Stimulated activated naive CD8-positive, alpha-beta T cell treated with anti-CD3 and anti-CD28 coated beads, Interleukin-15, amount 100 ng/mL, for 72 hours (primary cell): Measurements from ENCODE around the gene KIAA1217.

Experiments used
- ATAC-seq: fragments of 150-1000 bp; cut with Tn5 transposase; 2 replicates; pipeline ENCODE4 v1.10.0; 2021; ENCODE audit warnings: mild to moderate bottlenecking, moderate library complexity
- DNase-seq, 2 donors: peaks; one replicate each; pipeline ENCODE4 v3.0.0; 2021 to 2022
- H3K27ac Mint-ChIP-seq, 2 donors: one replicate each; pipeline ENCODE4 v1.8.0; 2022; ENCODE audit warnings: mild to moderate bottlenecking in 2 of 2, mixed read lengths in 2 of 2, moderate library complexity in 2 of 2
- H3K27me3 Mint-ChIP-seq: one replicate; pipeline ENCODE4 v1.8.0; 2022; ENCODE audit warnings: mixed read lengths
- H3K4me1 Mint-ChIP-seq: one replicate; pipeline ENCODE4 v1.8.0; 2022; ENCODE audit warnings: mild to moderate bottlenecking, mixed read lengths
- H3K4me3 Mint-ChIP-seq, 2 donors: one replicate each; pipeline ENCODE4 v1.8.0; 2022; ENCODE audit warnings: mild to moderate bottlenecking in 2 of 2, mixed read lengths in 2 of 2, moderate library complexity in 1 of 2
- H3K9me3 Mint-ChIP-seq, 2 donors: one replicate each; pipeline ENCODE4 v1.8.0; 2022; ENCODE audit warnings: mixed read lengths in 2 of 2

KIAA1217 gene

GRCh38 chr10:24288581-24288980 lies 79.6 kb downstream of the KIAA1217 start:
- Mint-ChIP-seq H3K4me1 (no peaks in the 10 kb centered on the region), H3K9me3 (peaks cover 10 to 13% of the 10 kb centered on the region in 2 donors), H3K27ac (no peak overlapping the region), H3K27me3 (peaks cover 8% of the 10 kb centered on the region), H3K4me3 (no peak overlapping the region)
- no peak for DNase-seq
- ATAC-seq, result no peak

GRCh38 chr10:24289235-24289634 lies 80.3 kb downstream of the KIAA1217 start:
- Mint-ChIP-seq H3K4me1 (no peaks in the 10 kb centered on the region), H3K27ac (peak overlapping the region in 1 of 2 donors; percentile 21), H3K9me3 (peaks cover 10 to 13% of the 10 kb centered on the region in 2 donors), H3K27me3 (peaks cover 8% of the 10 kb centered on the region), H3K4me3 (no peak overlapping the region)
- DNase-seq, result no peak
- no peak for ATAC-seq

GRCh38 chr10:24292304-24293293 lies 83.7 kb downstream of the KIAA1217 start:
- Mint-ChIP-seq H3K27ac (no peak overlapping the region), H3K4me1 (no peaks in the 10 kb centered on the region), H3K27me3 (peaks cover 8% of the 10 kb centered on the region), H3K9me3 (peaks cover 10 to 13% of the 10 kb centered on the region in 2 donors), H3K4me3 (no peak overlapping the region)
- ATAC-seq (no peak), DNase-seq (no peak)

- H3K4me3 Mint-ChIP-seq, result no peak overlapping the region
- ATAC-seq (peak; percentile 23), DNase-seq (no peak)
- no peak overlapping the region for H3K27ac Mint-ChIP-seq
- H3K4me1 Mint-ChIP-seq, result no peaks in the 10 kb centered on the region
- no peaks in the 10 kb centered on the region for H3K27me3 Mint-ChIP-seq
- peaks cover 0 to 6% of the 10 kb centered on the region in 2 donors for H3K9me3 Mint-ChIP-seq
These were observed 90.8 kb downstream of the KIAA1217 start for GRCh38 chr10:24299578-24300260.

- peaks cover 0 to 6% of the 10 kb centered on the region in 2 donors for H3K9me3 Mint-ChIP-seq
These were observed 94.8 kb downstream of the KIAA1217 start for GRCh38 chr10:24303522-24304310.

GRCh38 chr10:24305551-24306506 lies 96.9 kb downstream of the KIAA1217 start:
- Mint-ChIP-seq H3K4me3 (no peak overlapping the region), H3K27ac (peak overlapping the region in 1 of 2 donors; percentile 61), H3K9me3 (peaks cover 0 to 14% of the 10 kb centered on the region in 2 donors), H3K4me1 (no peaks in the 10 kb centered on the region), H3K27me3 (peaks cover 15% of the 10 kb centered on the region)
- DNase-seq (no peak), ATAC-seq (no peak)

More at GRCh38 chr10:24303522-24304310, 94.8 kb downstream of the KIAA1217 start:
- H3K4me3 Mint-ChIP-seq, result no peak overlapping the region
- peaks cover 15% of the 10 kb centered on the region for H3K27me3 Mint-ChIP-seq
- no peak for DNase-seq
- no peak for ATAC-seq
- no peaks in the 10 kb centered on the region for H3K4me1 Mint-ChIP-seq
- H3K27ac Mint-ChIP-seq, result no peak overlapping the region

- no peak for ATAC-seq
- peaks cover 15% of the 10 kb centered on the region for H3K27me3 Mint-ChIP-seq
- H3K9me3 Mint-ChIP-seq, result peaks cover 0 to 14% of the 10 kb centered on the region in 2 donors
- DNase-seq, result no peak
- no peaks in the 10 kb centered on the region for H3K4me1 Mint-ChIP-seq
- no peak overlapping the region for H3K27ac Mint-ChIP-seq
- H3K4me3 Mint-ChIP-seq, result no peak overlapping the region
These were observed 97.6 kb downstream of the KIAA1217 start for GRCh38 chr10:24306507-24306875.

- ATAC-seq, result no peak
- Mint-ChIP-seq H3K4me1 (no peaks in the 10 kb centered on the region), H3K4me3 (no peak overlapping the region), H3K27ac (no peak overlapping the region), H3K27me3 (peaks cover 15% of the 10 kb centered on the region), H3K9me3 (peaks cover 0 to 14% of the 10 kb centered on the region in 2 donors)
- DNase-seq, result no peak
These were observed 98.2 kb downstream of the KIAA1217 start for GRCh38 chr10:24307116-24307515.

- H3K9me3 Mint-ChIP-seq, result peaks cover 0 to 14% of the 10 kb centered on the region in 2 donors
- no peaks in the 10 kb centered on the region for H3K4me1 Mint-ChIP-seq
- DNase-seq, result no peak
- ATAC-seq, result no peak
- H3K27ac Mint-ChIP-seq, result no peak overlapping the region
- H3K27me3 Mint-ChIP-seq, result peaks cover 15% of the 10 kb centered on the region
- H3K4me3 Mint-ChIP-seq, result no peak overlapping the region
These were observed 99.0 kb downstream of the KIAA1217 start for GRCh38 chr10:24307696-24308485.

- ATAC-seq (no peak), DNase-seq (no peak)
- no peak overlapping the region for H3K4me3 Mint-ChIP-seq
- no peaks in the 10 kb centered on the region for H3K4me1 Mint-ChIP-seq
- H3K9me3 Mint-ChIP-seq, result peaks cover 0 to 8% of the 10 kb centered on the region in 2 donors
- peaks cover 15% of the 10 kb centered on the region for H3K27me3 Mint-ChIP-seq
- no peak overlapping the region for H3K27ac Mint-ChIP-seq
These were observed 101.2 kb downstream of the KIAA1217 start for GRCh38 chr10:24310104-24310503.

GRCh38 chr10:24311888-24312287 lies 103.0 kb downstream of the KIAA1217 start:
- no peak for DNase-seq
- H3K27me3 Mint-ChIP-seq, result peaks cover 9% of the 10 kb centered on the region
- no peak overlapping the region for H3K4me3 Mint-ChIP-seq
- peaks cover 0 to 8% of the 10 kb centered on the region in 2 donors for H3K9me3 Mint-ChIP-seq
- no peaks in the 10 kb centered on the region for H3K4me1 Mint-ChIP-seq
- no peak for ATAC-seq
- H3K27ac Mint-ChIP-seq, result no peak overlapping the region

- Mint-ChIP-seq H3K27me3 (peaks cover under 1% of the 10 kb centered on the region), H3K9me3 (peaks cover 0 to 8% of the 10 kb centered on the region in 2 donors), H3K27ac (no peak overlapping the region), H3K4me3 (no peak overlapping the region), H3K4me1 (no peaks in the 10 kb centered on the region)
- DNase-seq (no peak), ATAC-seq (no peak)
These were observed 104.3 kb downstream of the KIAA1217 start for GRCh38 chr10:24313283-24313682.

GRCh38 chr10:24315211-24315610 lies 106.3 kb downstream of the KIAA1217 start:
- H3K9me3 Mint-ChIP-seq, result no peaks in the 10 kb centered on the region
- peaks cover 6% of the 10 kb centered on the region for H3K27me3 Mint-ChIP-seq
- no peak overlapping the region for H3K4me3 Mint-ChIP-seq
- no peak for ATAC-seq
- H3K27ac Mint-ChIP-seq, result no peak overlapping the region
- H3K4me1 Mint-ChIP-seq, result no peaks in the 10 kb centered on the region
- DNase-seq, result no peak

GRCh38 chr10:24318517-24318916 lies 109.6 kb downstream of the KIAA1217 start:
- H3K9me3 Mint-ChIP-seq, result no peaks in the 10 kb centered on the region
- H3K4me3 Mint-ChIP-seq, result no peak overlapping the region
- H3K27me3 Mint-ChIP-seq, result peaks cover 6% of the 10 kb centered on the region
- peak overlapping the region in 1 of 2 donors; percentile 76 for H3K27ac Mint-ChIP-seq
- no peak for DNase-seq
- H3K4me1 Mint-ChIP-seq, result no peaks in the 10 kb centered on the region
- ATAC-seq, result no peak
